ENCODE measurements around the gene PDE9A. TPM values are rescaled to one million over a fixed set of nuclear protein-coding genes. Genes with fewer than 3 reads are reported as not detected.
A peak's percentile ranks its signal among the peaks of the same experiment; 100 is the strongest.

PDE9A gene
- total and polyA plus RNA-seq, 8 donors, result 5.1 to 24.2 (median 21.9) TPM

DNA sequence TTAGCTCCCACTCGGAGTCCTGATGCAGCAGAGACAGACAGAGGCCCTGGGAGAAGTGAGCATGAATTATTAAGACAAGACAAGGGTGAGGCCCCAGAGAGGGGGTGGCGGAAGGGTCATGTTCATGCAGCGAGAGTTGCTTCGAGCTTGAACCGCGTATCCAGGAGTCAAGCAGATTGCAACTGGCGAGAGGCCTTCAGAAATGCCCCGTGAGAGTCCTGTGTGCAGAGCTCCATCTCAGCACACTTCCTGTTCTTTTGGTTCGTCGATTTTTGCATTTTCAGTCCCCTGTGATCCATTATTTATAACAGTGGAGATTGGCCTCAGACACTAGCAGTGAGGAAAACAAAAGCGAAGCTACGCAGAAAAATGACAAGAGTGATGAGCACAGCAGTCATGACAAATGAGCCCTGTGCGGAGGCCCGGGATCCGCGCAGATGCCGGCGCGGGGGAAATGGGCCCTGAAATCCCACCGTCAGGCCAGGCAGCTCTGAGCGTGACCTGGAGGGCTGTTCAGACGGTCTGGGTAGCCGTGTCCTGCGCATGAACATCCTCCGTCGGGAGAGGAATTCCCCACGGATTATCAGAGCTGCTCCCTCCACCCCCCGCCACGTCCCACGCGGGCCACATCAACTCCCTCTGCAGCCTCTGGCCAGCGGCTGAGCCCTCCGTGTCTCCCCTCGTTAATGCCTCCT lies 15.0 kb downstream of the PDE9A start:
- no peak for ATAC-seq
- TF ChIP-seq, protein P1, sequence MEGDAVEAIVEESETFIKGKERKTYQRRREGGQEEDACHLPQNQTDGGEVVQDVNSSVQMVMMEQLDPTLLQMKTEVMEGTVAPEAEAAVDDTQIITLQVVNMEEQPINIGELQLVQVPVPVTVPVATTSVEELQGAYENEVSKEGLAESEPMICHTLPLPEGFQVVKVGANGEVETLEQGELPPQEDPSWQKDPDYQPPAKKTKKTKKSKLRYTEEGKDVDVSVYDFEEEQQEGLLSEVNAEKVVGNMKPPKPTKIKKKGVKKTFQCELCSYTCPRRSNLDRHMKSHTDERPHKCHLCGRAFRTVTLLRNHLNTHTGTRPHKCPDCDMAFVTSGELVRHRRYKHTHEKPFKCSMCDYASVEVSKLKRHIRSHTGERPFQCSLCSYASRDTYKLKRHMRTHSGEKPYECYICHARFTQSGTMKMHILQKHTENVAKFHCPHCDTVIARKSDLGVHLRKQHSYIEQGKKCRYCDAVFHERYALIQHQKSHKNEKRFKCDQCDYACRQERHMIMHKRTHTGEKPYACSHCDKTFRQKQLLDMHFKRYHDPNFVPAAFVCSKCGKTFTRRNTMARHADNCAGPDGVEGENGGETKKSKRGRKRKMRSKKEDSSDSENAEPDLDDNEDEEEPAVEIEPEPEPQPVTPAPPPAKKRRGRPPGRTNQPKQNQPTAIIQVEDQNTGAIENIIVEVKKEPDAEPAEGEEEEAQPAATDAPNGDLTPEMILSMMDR (IDR thresholded peaks at IDR 0.05), result no peak

DNA sequence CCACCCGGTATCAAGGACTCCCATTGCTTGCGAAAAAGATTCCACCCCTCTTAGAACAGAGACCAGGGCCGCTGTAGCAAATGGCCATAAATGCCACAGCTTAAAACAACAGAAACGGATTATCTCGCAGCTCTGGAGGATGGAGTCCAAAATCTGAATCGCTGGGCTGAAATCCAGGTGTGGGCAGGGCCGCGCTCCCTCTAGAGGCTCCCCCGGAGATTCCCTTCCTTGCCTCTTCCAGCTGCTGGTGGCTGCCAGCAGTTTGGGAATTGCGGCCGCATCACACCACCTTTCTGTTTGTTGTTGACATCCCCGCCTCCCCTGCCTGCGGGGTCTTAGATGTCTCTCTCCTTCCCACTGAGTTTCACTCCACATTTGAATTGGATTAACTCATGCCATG lies 15.6 kb downstream of the PDE9A start:
- Histone ChIP-seq H3K4me3 (no peak overlapping the region), H3K27ac (no peak overlapping the region), H3K36me3 (no peaks in the 10 kb centered on the region), H3K4me1 (peaks cover 1 to 5% of the 10 kb centered on the region in 2 donors), H3K27me3 (no peaks in the 10 kb centered on the region), H3K9me3 (no peaks in the 10 kb centered on the region)
- ATAC-seq (no peak), DNase-seq (peak in 2 of 4 donors; percentile 32 to 39)
- intact Hi-C loops (cut with DNase I), result no loop called here
- TF ChIP-seq, protein P1 (IDR thresholded peaks at IDR 0.05), result no peak

More for the DNA sequence above, 15.0 kb downstream of the PDE9A start:
- H3K4me3 ChIP-seq, result no peak overlapping the region
- no peaks in the 10 kb centered on the region for H3K9me3 ChIP-seq
- H3K27me3 ChIP-seq, result no peaks in the 10 kb centered on the region
- H3K4me1 ChIP-seq, result peaks cover 0 to 5% of the 10 kb centered on the region in 2 donors
- no peak overlapping the region for H3K27ac ChIP-seq
- H3K36me3 ChIP-seq, result no peaks in the 10 kb centered on the region
- intact Hi-C loops (cut with DNase I), result no loop called here
- DNase-seq, result peak in 1 of 4 donors; percentile 54

DNA sequence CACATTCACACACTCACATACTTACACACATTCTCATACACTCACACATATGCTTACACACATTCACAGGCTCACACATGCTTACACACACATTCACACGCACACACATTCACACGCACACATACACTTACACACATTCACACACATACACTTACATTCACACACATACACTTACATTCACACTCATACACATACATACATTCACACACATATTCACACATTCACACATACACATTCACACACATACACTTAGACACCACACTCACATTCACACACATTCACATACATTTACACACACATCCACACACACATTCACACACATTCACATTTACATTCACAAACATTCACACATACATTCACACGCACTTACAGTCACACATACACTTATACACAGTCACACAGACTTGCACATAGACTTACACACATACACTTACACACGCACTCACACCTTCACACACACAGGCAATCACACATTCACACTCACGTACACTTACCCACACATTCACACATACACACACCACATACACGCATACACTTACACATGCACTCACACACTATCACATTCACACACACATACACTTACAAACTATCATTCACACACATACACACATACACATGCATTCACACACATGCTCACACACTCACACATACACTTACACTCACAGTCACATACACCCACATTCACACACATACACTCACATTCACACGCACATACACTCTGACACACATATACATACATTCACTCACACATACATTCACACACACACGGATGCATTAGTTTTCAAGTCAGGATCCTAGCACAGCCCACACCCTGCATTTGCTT lies 16.8 kb downstream of the PDE9A start:
- H3K4me1 ChIP-seq, result peaks cover 5 to 11% of the 10 kb centered on the region in 2 donors
- intact Hi-C loops (cut with DNase I), result no loop called here
- no peak for DNase-seq

DNA sequence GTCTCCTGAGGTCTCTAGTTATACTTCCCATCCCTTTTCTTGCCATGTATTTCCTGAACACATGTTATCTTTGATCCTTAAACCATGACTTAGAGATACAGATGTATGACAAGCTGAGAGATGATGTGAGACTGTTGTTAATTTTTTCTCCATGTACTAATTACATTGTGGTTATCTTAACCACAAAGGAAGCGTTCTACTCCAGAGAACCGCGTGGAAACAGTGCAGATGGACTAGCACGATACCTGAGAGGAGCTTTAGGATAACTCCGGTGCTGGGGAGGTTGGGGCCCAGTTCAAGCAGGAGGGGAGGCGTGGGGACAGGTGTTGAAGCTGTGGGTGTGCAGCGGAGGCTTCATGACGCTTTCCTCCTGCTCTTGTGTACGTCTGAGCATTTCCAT lies 17.5 kb downstream of the PDE9A start:
- Histone ChIP-seq H3K4me1 (peaks cover 5 to 11% of the 10 kb centered on the region in 2 donors), H3K27ac (no peak overlapping the region), H3K9me3 (no peaks in the 10 kb centered on the region), H3K4me3 (no peak overlapping the region), H3K27me3 (no peaks in the 10 kb centered on the region), H3K36me3 (no peaks in the 10 kb centered on the region)
- DNase-seq (peak in 1 of 4 donors; percentile 5), ATAC-seq (no peak)
- intact Hi-C loops (cut with DNase I), result no loop called here
- TF ChIP-seq, protein P1 (IDR thresholded peaks at IDR 0.05), result no peak

More for the DNA sequence above, 16.8 kb downstream of the PDE9A start:
- no peaks in the 10 kb centered on the region for H3K9me3 ChIP-seq
- TF ChIP-seq, protein P1 (IDR thresholded peaks at IDR 0.05), result no peak
- H3K27ac ChIP-seq, result no peak overlapping the region
- no peak for ATAC-seq
- H3K27me3 ChIP-seq, result no peaks in the 10 kb centered on the region
- no peaks in the 10 kb centered on the region for H3K36me3 ChIP-seq
- H3K4me3 ChIP-seq, result no peak overlapping the region

Data from left lung (tissue), 10 donors.